ENCODE data around the gene ARMC2. TPM values are rescaled to one million over a fixed set of nuclear protein-coding genes. Genes with fewer than 3 reads are reported as not detected.

Gene ARMC2
- total and polyA plus RNA-seq, 2 donors (not counting 1 experiment from before 2014, with no cell fraction given): 4.8 to 9.9 TPM

GRCh38 chr6:108937170-108937569, 88.9 kb downstream of the ARMC2 start:
- ATAC-seq (ENCODE audit: low read depth) (no peak), DNase-seq (no peak)
- no CpG with 5 or more reads among the region's 1 CpG for WGBS (ENCODE audit: insufficient coverage)
- Histone ChIP-seq H2AFZ (ENCODE audit: insufficient read depth, low read depth, low read length, poor library complexity, severe bottlenecking) (no peak overlapping the region), H3K27me3 (replicated peaks in 1 of 4; ENCODE audit: control extremely low read depth in 1 of 4, control insufficient read depth in 3 of 4, insufficient read depth in 4 of 4, low read length in 3 of 4) (no peaks in the 10 kb centered on the region), H3K36me3 (replicated peaks in 1 of 2; ENCODE audit: control extremely low read depth in 1 of 2, control insufficient read depth in 1 of 2, extremely low read depth in 1 of 2, insufficient read depth in 2 of 2, low read length in 1 of 2) (no peaks in the 10 kb centered on the region), H3K9ac (ENCODE audit: low read length) (no peak overlapping the region), H4K20me1 (ENCODE audit: control insufficient read depth, insufficient read depth, low read length, poor library complexity, severe bottlenecking) (no peaks in the 10 kb centered on the region), H3K79me2 (ENCODE audit: control insufficient read depth, insufficient read depth, low read length) (no peaks in the 10 kb centered on the region), H3K4me2 (replicated peaks; ENCODE audit: low read depth, low read length, poor library complexity, severe bottlenecking) (no peak overlapping the region), H3K27ac (ENCODE audit: low read length in 2 of 2) (no peak overlapping the region), H3K9me3 (ENCODE audit: control extremely low read depth in 1 of 3, control insufficient read depth in 2 of 3, insufficient read depth in 1 of 3, low read length in 2 of 3) (no peaks in the 10 kb centered on the region), H3K4me1 (ENCODE audit: control insufficient read depth in 2 of 2, insufficient read depth in 2 of 2, low read length in 2 of 2) (peaks cover under 1 to 3% of the 10 kb centered on the region in 2 donors), H3K4me3 (ENCODE audit: control extremely low read depth in 1 of 5, extremely low read depth in 1 of 5, insufficient read depth in 1 of 5, low read depth in 2 of 5, low read length in 4 of 5) (no peak overlapping the region)
- ChIA-PET POLR2A (no interaction called here), CTCF (no interaction called here)
- Mint-ChIP-seq H3K4me1 (peaks cover 8% of the 10 kb centered on the region), H3K27ac (no peak overlapping the region), H3K4me3 (no peak overlapping the region), H3K27me3 (no peaks in the 10 kb centered on the region), H3K9me3 (ENCODE audit: insufficient read depth) (peaks cover under 1% of the 10 kb centered on the region)
- TF ChIP-seq CTCF (IDR thresholded peaks at IDR 0.05) (no peak), EZH2 (IDR thresholded peaks at IDR 0.05; ENCODE audit: borderline replicate concordance, insufficient read depth, low read depth, low read length, poor library complexity, severe bottlenecking) (no peak)
- intact Hi-C loops (cut with micrococcal nuclease): no loop called here

- no peaks in the 10 kb centered on the region for H3K36me3 ChIP-seq (replicated peaks in 1 of 2; ENCODE audit: control extremely low read depth in 1 of 2, control insufficient read depth in 1 of 2, extremely low read depth in 1 of 2, insufficient read depth in 2 of 2, low read length in 1 of 2)
- intact Hi-C loops (cut with micrococcal nuclease): no loop called here
- Mint-ChIP-seq H3K4me1 (peaks cover 12% of the 10 kb centered on the region), H3K9me3 (ENCODE audit: insufficient read depth) (no peaks in the 10 kb centered on the region), H3K4me3 (no peak overlapping the region), H3K27ac (no peak overlapping the region), H3K27me3 (no peaks in the 10 kb centered on the region)
- H3K27ac ChIP-seq (ENCODE audit: low read length in 2 of 2): no peak overlapping the region
- no peaks in the 10 kb centered on the region for H3K27me3 ChIP-seq (replicated peaks in 1 of 4; ENCODE audit: control extremely low read depth in 1 of 4, control insufficient read depth in 3 of 4, insufficient read depth in 4 of 4, low read length in 3 of 4)
- no peak overlapping the region for H3K4me3 ChIP-seq (ENCODE audit: control extremely low read depth in 1 of 5, extremely low read depth in 1 of 5, insufficient read depth in 1 of 5, low read depth in 2 of 5, low read length in 4 of 5)
- H3K9me3 ChIP-seq (ENCODE audit: control extremely low read depth in 1 of 3, control insufficient read depth in 2 of 3, insufficient read depth in 1 of 3, low read length in 2 of 3): no peaks in the 10 kb centered on the region
- ATAC-seq (ENCODE audit: low read depth): no peak
- WGBS (ENCODE audit: insufficient coverage): 96% methylated on average over 4 of the region's 5 CpGs
- H2AFZ ChIP-seq (ENCODE audit: insufficient read depth, low read depth, low read length, poor library complexity, severe bottlenecking): no peak overlapping the region
- no peaks in the 10 kb centered on the region for H4K20me1 ChIP-seq (ENCODE audit: control insufficient read depth, insufficient read depth, low read length, poor library complexity, severe bottlenecking)
- no peak for DNase-seq
- H3K4me2 ChIP-seq (replicated peaks; ENCODE audit: low read depth, low read length, poor library complexity, severe bottlenecking): no peak overlapping the region
- H3K4me1 ChIP-seq (ENCODE audit: control insufficient read depth in 2 of 2, insufficient read depth in 2 of 2, low read length in 2 of 2): peaks cover 7 to 8% of the 10 kb centered on the region in 2 donors
- TF ChIP-seq CTCF (IDR thresholded peaks at IDR 0.05) (no peak), EZH2 (IDR thresholded peaks at IDR 0.05; ENCODE audit: borderline replicate concordance, insufficient read depth, low read depth, low read length, poor library complexity, severe bottlenecking) (no peak)
- POLR2A ChIA-PET: no interaction called here
- H3K9ac ChIP-seq (ENCODE audit: low read length): no peak overlapping the region
- CTCF ChIA-PET: no interaction called here
- H3K79me2 ChIP-seq (ENCODE audit: control insufficient read depth, insufficient read depth, low read length): no peaks in the 10 kb centered on the region
These were observed 92.5 kb downstream of the ARMC2 start for GRCh38 chr6:108940741-108941140.

Measured in B cell (primary cell).